ENCODE measurements around the gene TMEM167B.

DNA sequence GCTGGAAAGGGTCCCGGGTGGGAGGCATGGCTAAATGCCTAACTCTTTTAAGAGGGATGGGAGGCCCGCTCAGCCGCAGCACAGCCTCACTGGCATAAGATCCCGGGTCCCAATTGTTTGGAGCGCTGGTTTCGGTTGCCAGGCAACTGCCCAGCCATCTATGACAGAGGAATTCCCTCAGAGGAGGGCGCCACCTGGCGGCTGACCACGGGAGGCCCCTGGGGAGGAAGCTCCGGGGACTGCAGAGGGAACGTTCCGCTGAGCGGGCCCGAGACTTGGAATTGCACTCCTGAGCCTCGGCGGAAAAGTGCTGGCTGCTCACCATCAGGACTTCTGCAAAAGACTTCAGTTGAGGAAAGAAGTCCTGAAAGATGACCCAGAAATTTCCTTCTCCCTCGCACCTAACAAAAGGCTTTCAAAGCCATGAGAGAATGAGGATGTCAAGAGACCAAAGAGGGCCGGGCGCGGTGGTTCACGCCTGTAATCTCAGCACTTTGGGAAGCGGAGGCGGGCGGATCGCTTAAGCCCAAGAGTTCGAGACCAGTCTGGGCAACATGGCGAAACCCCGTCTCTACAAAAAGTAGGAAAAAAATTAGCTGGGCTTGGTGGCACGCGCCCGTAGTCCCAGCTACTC, 22.2 kb downstream of the TMEM167B start:
- TF ChIP-seq, protein P1, sequence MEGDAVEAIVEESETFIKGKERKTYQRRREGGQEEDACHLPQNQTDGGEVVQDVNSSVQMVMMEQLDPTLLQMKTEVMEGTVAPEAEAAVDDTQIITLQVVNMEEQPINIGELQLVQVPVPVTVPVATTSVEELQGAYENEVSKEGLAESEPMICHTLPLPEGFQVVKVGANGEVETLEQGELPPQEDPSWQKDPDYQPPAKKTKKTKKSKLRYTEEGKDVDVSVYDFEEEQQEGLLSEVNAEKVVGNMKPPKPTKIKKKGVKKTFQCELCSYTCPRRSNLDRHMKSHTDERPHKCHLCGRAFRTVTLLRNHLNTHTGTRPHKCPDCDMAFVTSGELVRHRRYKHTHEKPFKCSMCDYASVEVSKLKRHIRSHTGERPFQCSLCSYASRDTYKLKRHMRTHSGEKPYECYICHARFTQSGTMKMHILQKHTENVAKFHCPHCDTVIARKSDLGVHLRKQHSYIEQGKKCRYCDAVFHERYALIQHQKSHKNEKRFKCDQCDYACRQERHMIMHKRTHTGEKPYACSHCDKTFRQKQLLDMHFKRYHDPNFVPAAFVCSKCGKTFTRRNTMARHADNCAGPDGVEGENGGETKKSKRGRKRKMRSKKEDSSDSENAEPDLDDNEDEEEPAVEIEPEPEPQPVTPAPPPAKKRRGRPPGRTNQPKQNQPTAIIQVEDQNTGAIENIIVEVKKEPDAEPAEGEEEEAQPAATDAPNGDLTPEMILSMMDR (optimal IDR thresholded peaks at IDR 0.05 in 1 of 3, IDR thresholded peaks at IDR 0.05 in 1 of 3, conservative IDR thresholded peaks at IDR 0.05 in 1 of 3; ENCODE audit: extremely low read depth in 1 of 3, insufficient read depth in 2 of 3, low read length in 3 of 3): peak; percentile 91 to 95 (median 93)
- TF ChIP-seq EZH2 (IDR thresholded peaks at IDR 0.05; ENCODE audit: low read length): no peak

All from keratinocyte (primary cell).